GM12878 (cell line): ENCODE measurements around the gene BNIP5.

ENCODE experiments used
- ATF2 ChIP-seq: IDR thresholded peaks from 2 replicates; pipeline ENCODE4 v1.6.1; 2012; ENCODE audit warnings: low read length, inconsistent platforms
- CTCF ChIP-seq, 3 experiments: IDR thresholded peaks in 2 of 3; conservative IDR thresholded peaks in 1 of 3; 2 replicates each; pipeline ENCODE4 v1.5.1; 2011; ENCODE audit warnings: low read depth in 3 of 3, low read length in 3 of 3, mild to moderate bottlenecking in 3 of 3, control low read depth in 2 of 3, moderate library complexity in 2 of 3, inconsistent platforms in 1 of 3, mixed read lengths in 1 of 3; ENCODE audit not compliant: control insufficient read depth in 2 of 3, insufficient read depth in 1 of 3; ENCODE audit errors: extremely low read depth in 1 of 3
- EZH2 ChIP-seq: IDR thresholded peaks from 2 replicates; pipeline ENCODE4 v1.6.1; 2012; ENCODE audit warnings: low read depth, mild to moderate bottlenecking, control low read depth, inconsistent platforms, low read length, borderline replicate concordance; ENCODE audit not compliant: control insufficient read depth
- FOXM1 ChIP-seq: IDR thresholded peaks from 2 replicates; pipeline ENCODE4 v1.6.1; 2012; ENCODE audit warnings: low read depth, mild to moderate bottlenecking, inconsistent platforms, low read length, moderate library complexity
- GABPA ChIP-seq: IDR thresholded peaks from 2 replicates; pipeline ENCODE4 v1.6.1; 2014; ENCODE audit warnings: antibody characterized with exemption, low read depth, mild to moderate bottlenecking, inconsistent platforms
- MEF2A ChIP-seq: IDR thresholded peaks from 2 replicates; pipeline ENCODE4 v1.6.1; 2011; ENCODE audit warnings: low read depth, mild to moderate bottlenecking, low read length, moderate library complexity; ENCODE audit not compliant: insufficient read depth
- MXI1 ChIP-seq: fragments of 150-350 bp; IDR thresholded peaks from 2 replicates; pipeline ENCODE4 v1.6.1; 2011; ENCODE audit warnings: low read depth, mild to moderate bottlenecking, inconsistent platforms, low read length, improper control_type of control experiment
- POLR2AphosphoS5 ChIP-seq: IDR thresholded peaks from 2 replicates; pipeline ENCODE4 v1.6.1; 2011; ENCODE audit warnings: mild to moderate bottlenecking, low read length, inconsistent platforms
- RAD21 ChIP-seq: IDR thresholded peaks from 2 replicates; pipeline ENCODE4 v1.6.1; 2011; ENCODE audit warnings: mild to moderate bottlenecking, low read depth, low read length, moderate library complexity; ENCODE audit not compliant: insufficient read depth
- RFX5 ChIP-seq: IDR thresholded peaks from 2 replicates; pipeline ENCODE4 v1.6.1; 2011; ENCODE audit warnings: low read depth, low read length, improper control_type of control experiment
- TAF1 ChIP-seq: IDR thresholded peaks from 2 replicates; pipeline ENCODE4 v1.6.1; 2011; ENCODE audit warnings: mild to moderate bottlenecking, low read depth, low read length, borderline replicate concordance
- ZBTB40 ChIP-seq: fragments of 450-650 bp; IDR thresholded peaks from 2 replicates; pipeline ENCODE4 v1.6.1; 2016; ENCODE audit warnings: mild to moderate bottlenecking, moderate library complexity, borderline replicate concordance

- TF ChIP-seq EZH2 (no peak), POLR2AphosphoS5 (no peak), RFX5 (0 out of 2 replicates have a peak, but pooled peaks have one; percentile 43), ATF2 (no peak), CTCF (IDR thresholded peaks at IDR 0.05 in 2 of 3, conservative IDR thresholded peaks at IDR 0.05 in 1 of 3; ENCODE audit: control insufficient read depth in 2 of 3, extremely low read depth in 1 of 3, insufficient read depth in 1 of 3, low read depth in 3 of 3, low read length in 3 of 3) (no peak), TAF1 (no peak), FOXM1 (no peak), RAD21 (no peak), ZBTB40 (no peak), MEF2A (peak; percentile 65; the same call in 1 of the 2 replicates), GABPA (no peak), MXI1 (0 out of 2 replicates have a peak, but pooled peaks have one; percentile 37)
These were observed 21.7 kb upstream of the BNIP5 start for GRCh38 chr6:36358226-36358915.
